ENCODE measurements around the gene NUDT8.
"Not testable (repeated sequence)": the region's sequence is repeated elsewhere in the genome, so short reads cannot be mapped to it uniquely, and the experiment has no call there.

Gene NUDT8

GRCh38 chr11:67629386-67630227 lies at the start of gene NUDT8:
NUDT8 (minus strand) TSS chr11:67629937; CDS start chr11:67629911, 26 bp downstream.
- DNase-seq (ENCODE audit: low spot score), result peak; percentile 71

GRCh38 chr11:67675058-67675747 lies 45.5 kb upstream of the NUDT8 start:
- DNase-seq (ENCODE audit: low spot score), result no peak

GRCh38 chr11:67674442-67674871 lies 44.7 kb upstream of the NUDT8 start, which contains the start of gene ALDH3B2:
ALDH3B2 (minus strand) TSS chr11:67674623; CDS start chr11:67666935, 7,688 bp downstream.
- no peak for DNase-seq (ENCODE audit: low spot score)

- DNase-seq (ENCODE audit: low spot score), result no peak
Observed at GRCh38 chr11:67673902-67674301, 44.2 kb upstream of the NUDT8 start.

GRCh38 chr11:67673358-67673757 lies 43.6 kb upstream of the NUDT8 start:
- no peak for DNase-seq (ENCODE audit: low spot score)

GRCh38 chr11:67671211-67671520 lies 41.4 kb upstream of the NUDT8 start:
- DNase-seq (ENCODE audit: low spot score), result no peak

GRCh38 chr11:67670316-67671210 lies 40.8 kb upstream of the NUDT8 start:
- DNase-seq (ENCODE audit: low spot score), result no peak

- DNase-seq (ENCODE audit: low spot score), result no peak
Observed at GRCh38 chr11:67668192-67668551, 38.4 kb upstream of the NUDT8 start.

GRCh38 chr11:67667490-67668191 lies 37.9 kb upstream of the NUDT8 start:
- no peak for DNase-seq (ENCODE audit: low spot score)

GRCh38 chr11:67666676-67667489 lies 37.1 kb upstream of the NUDT8 start:
- no peak for DNase-seq (ENCODE audit: low spot score)

- DNase-seq (ENCODE audit: low spot score), result no peak
Observed at GRCh38 chr11:67666303-67666645, 36.5 kb upstream of the NUDT8 start.

- no peak for DNase-seq (ENCODE audit: low spot score)
Observed at GRCh38 chr11:67665541-67666302, 36.0 kb upstream of the NUDT8 start.

- no peak for DNase-seq (ENCODE audit: low spot score)
Observed at GRCh38 chr11:67664696-67665540, 35.2 kb upstream of the NUDT8 start.

GRCh38 chr11:67664213-67664585 lies 34.5 kb upstream of the NUDT8 start:
- no peak for DNase-seq (ENCODE audit: low spot score)

GRCh38 chr11:67663532-67664212 lies 33.9 kb upstream of the NUDT8 start:
- DNase-seq (ENCODE audit: low spot score), result no peak

GRCh38 chr11:67662835-67663531 lies 33.2 kb upstream of the NUDT8 start:
- no peak for DNase-seq (ENCODE audit: low spot score)

- DNase-seq (ENCODE audit: low spot score), result no peak
Observed at GRCh38 chr11:67662142-67662834, 32.6 kb upstream of the NUDT8 start.

GRCh38 chr11:67660752-67661151 lies 31.0 kb upstream of the NUDT8 start:
- DNase-seq (ENCODE audit: low spot score), result not testable (repeated sequence)
